HEK293 (cell line): ENCODE measurements around the gene HOXA6.

Experiments used
- BCL6B ChIP-seq: fragments of 450-650 bp; formaldehyde crosslinking; IDR thresholded peaks from 2 replicates; pipeline ENCODE4 v1.5.1; 2017; ENCODE audit warnings: missing biosample characterization, missing genetic modification characterization
- GFI1B ChIP-seq: fragments of 450-650 bp; formaldehyde crosslinking; IDR thresholded peaks from 2 replicates; pipeline ENCODE4 v1.5.1; 2016; ENCODE audit warnings: missing biosample characterization, missing genetic modification characterization
- MEIS1 ChIP-seq: sonication (generic); formaldehyde crosslinking; IDR thresholded peaks from 2 replicates; pipeline ENCODE4 v1.8.1; 2022; ENCODE audit warnings: missing genetic modification reagents, mild to moderate bottlenecking, borderline replicate concordance
- PBX3 ChIP-seq: sonication (generic); formaldehyde crosslinking; IDR thresholded peaks from 2 replicates; pipeline ENCODE4 v1.8.1; 2022; ENCODE audit warnings: mild to moderate bottlenecking, moderate library complexity, missing genetic modification reagents
- PRDM6 ChIP-seq: fragments of 450-650 bp; formaldehyde crosslinking; IDR thresholded peaks from 2 replicates; pipeline ENCODE4 v1.5.1; 2017; ENCODE audit warnings: missing biosample characterization, missing genetic modification characterization
- SCRT2 ChIP-seq: fragments of 450-650 bp; formaldehyde crosslinking; IDR thresholded peaks from 2 replicates; pipeline ENCODE4 v1.5.1; 2016; ENCODE audit warnings: missing biosample characterization, missing genetic modification characterization
- SETDB1 ChIP-seq: IDR thresholded peaks from one replicate; pipeline ENCODE4 v1.6.1; 2017; ENCODE audit warnings: mild to moderate bottlenecking, low read length, moderate library complexity, mixed read lengths; ENCODE audit not compliant: insufficient read length
- SP3 ChIP-seq: fragments of 450-650 bp; formaldehyde crosslinking; IDR thresholded peaks from 2 replicates; pipeline ENCODE4 v1.5.1; 2016; ENCODE audit warnings: missing biosample characterization, missing genetic modification characterization
- TRIM28 ChIP-seq: IDR thresholded peaks from 2 replicates; pipeline ENCODE4 v1.6.1; 2011; ENCODE audit warnings: low read length, control low read depth, borderline replicate concordance
- ZBTB21 ChIP-seq: fragments of 450-650 bp; formaldehyde crosslinking; IDR thresholded peaks from 2 replicates; pipeline ENCODE4 v1.5.1; 2017; ENCODE audit warnings: missing biosample characterization, missing genetic modification characterization
- ZBTB7A ChIP-seq: fragments of 450-650 bp; formaldehyde crosslinking; IDR thresholded peaks from 2 replicates; pipeline ENCODE4 v1.5.1; 2016; ENCODE audit warnings: low read depth, missing biosample characterization, missing genetic modification characterization
- ZFP37 ChIP-seq: fragments of 450-650 bp; formaldehyde crosslinking; IDR thresholded peaks from 2 replicates; pipeline ENCODE4 v1.5.1; 2016; ENCODE audit warnings: missing biosample characterization, missing genetic modification characterization
- ZNF133 ChIP-seq: fragments of 450-650 bp; formaldehyde crosslinking; IDR thresholded peaks from 2 replicates; pipeline ENCODE4 v1.5.1; 2016; ENCODE audit warnings: missing biosample characterization, missing genetic modification characterization
- ZNF155 ChIP-seq: fragments of 450-650 bp; formaldehyde crosslinking; IDR thresholded peaks from 2 replicates; pipeline ENCODE4 v1.5.1; 2016; ENCODE audit warnings: missing biosample characterization, missing genetic modification characterization
- ZNF18 ChIP-seq: fragments of 450-650 bp; formaldehyde crosslinking; IDR thresholded peaks from 2 replicates; pipeline ENCODE4 v1.5.1; 2016; ENCODE audit warnings: missing biosample characterization, missing genetic modification characterization
- ZNF211 ChIP-seq: fragments of 450-650 bp; formaldehyde crosslinking; IDR thresholded peaks from 2 replicates; pipeline ENCODE4 v1.5.1; 2016; ENCODE audit warnings: low read depth, missing biosample characterization, missing genetic modification characterization
- ZNF311 ChIP-seq: fragments of 450-650 bp; formaldehyde crosslinking; IDR thresholded peaks from 2 replicates; pipeline ENCODE4 v1.5.1; 2017; ENCODE audit warnings: missing biosample characterization, missing genetic modification characterization, borderline replicate concordance
- ZNF391 ChIP-seq: fragments of 450-650 bp; formaldehyde crosslinking; IDR thresholded peaks from 2 replicates; pipeline ENCODE4 v1.5.1; 2016; ENCODE audit warnings: low read depth, missing biosample characterization, missing genetic modification characterization, borderline replicate concordance
- ZNF449 ChIP-seq: fragments of 450-650 bp; formaldehyde crosslinking; IDR thresholded peaks from 2 replicates; pipeline ENCODE4 v1.5.1; 2017; ENCODE audit warnings: missing biosample characterization, mild to moderate bottlenecking, missing genetic modification characterization, moderate library complexity
- ZNF510 ChIP-seq: fragments of 450-650 bp; formaldehyde crosslinking; IDR thresholded peaks from 2 replicates; pipeline ENCODE4 v1.5.1; 2018; ENCODE audit warnings: mild to moderate bottlenecking, missing genetic modification characterization, missing biosample characterization; ENCODE audit not compliant: insufficient replicate concordance
- ZNF530 ChIP-seq: fragments of 450-650 bp; formaldehyde crosslinking; IDR thresholded peaks from 2 replicates; pipeline ENCODE4 v1.5.1; 2016; ENCODE audit warnings: low read depth, missing biosample characterization, missing genetic modification characterization
- ZNF571 ChIP-seq: fragments of 450-650 bp; formaldehyde crosslinking; IDR thresholded peaks from 2 replicates; pipeline ENCODE4 v1.5.0; 2017; ENCODE audit warnings: missing biosample characterization, missing genetic modification characterization
- ZNF621 ChIP-seq: fragments of 450-650 bp; formaldehyde crosslinking; IDR thresholded peaks from 2 replicates; pipeline ENCODE4 v1.5.1; 2017; ENCODE audit warnings: missing biosample characterization, missing genetic modification characterization
- ZNF624 ChIP-seq: fragments of 450-650 bp; formaldehyde crosslinking; IDR thresholded peaks from 2 replicates; pipeline ENCODE4 v1.5.1; 2017; ENCODE audit warnings: missing biosample characterization, missing genetic modification characterization
- ZNF629 ChIP-seq: fragments of 450-650 bp; formaldehyde crosslinking; IDR thresholded peaks from 2 replicates; pipeline ENCODE4 v1.5.1; 2017; ENCODE audit warnings: missing biosample characterization, missing genetic modification characterization
- ZNF645 ChIP-seq: fragments of 450-650 bp; formaldehyde crosslinking; IDR thresholded peaks from 2 replicates; pipeline ENCODE4; 2016; ENCODE audit warnings: missing biosample characterization, missing genetic modification characterization
- ZNF654 ChIP-seq: fragments of 450-650 bp; formaldehyde crosslinking; IDR thresholded peaks from 2 replicates; pipeline ENCODE4 v1.5.1; 2016; ENCODE audit warnings: low read depth, missing biosample characterization, missing genetic modification characterization
- ZNF692 ChIP-seq: fragments of 450-650 bp; formaldehyde crosslinking; IDR thresholded peaks from 2 replicates; pipeline ENCODE4 v1.5.1; 2016; ENCODE audit warnings: missing biosample characterization, missing genetic modification characterization
- ZNF785 ChIP-seq: fragments of 450-650 bp; formaldehyde crosslinking; IDR thresholded peaks from 2 replicates; pipeline ENCODE4 v1.5.1; 2016; ENCODE audit warnings: missing biosample characterization, missing genetic modification characterization
- ZNF792 ChIP-seq: fragments of 450-650 bp; formaldehyde crosslinking; IDR thresholded peaks from 2 replicates; pipeline ENCODE4 v1.5.1; 2016; ENCODE audit warnings: missing biosample characterization, missing genetic modification characterization
- ZSCAN30 ChIP-seq: fragments of 450-650 bp; IDR thresholded peaks from 2 replicates; pipeline ENCODE4 v1.5.1; 2018; ENCODE audit warnings: missing biosample characterization, mild to moderate bottlenecking, missing genetic modification characterization, moderate library complexity

The HOXA6 gene

GRCh38 chr7:27110186-27111031 lies 37.2 kb downstream of the HOXA6 start (continued):
- TF ChIP-seq ZNF645 (tag by site-specific recombination) (no peak), MEIS1 (no peak), ZFP37 (no peak), ZNF155 (tag by site-specific recombination) (no peak), ZNF692 (no peak), ZNF449 (tag by site-specific recombination) (peak; percentile 29; the same call in 1 of the 2 replicates), GFI1B (tag by site-specific recombination) (no peak), ZNF133 (tag by site-specific recombination) (no peak), SP3 (tag by site-specific recombination) (no peak), ZSCAN30 (tag by site-specific recombination) (no peak), ZNF792 (tag by site-specific recombination) (no peak), ZNF510 (no peak), PRDM6 (tag by site-specific recombination) (no peak), ZBTB7A (tag by site-specific recombination) (no peak), SETDB1 (no peak), SCRT2 (tag by site-specific recombination) (no peak), ZNF785 (tag by site-specific recombination) (no peak), ZNF18 (tag by site-specific recombination) (0 out of 2 replicates have a peak, but pooled peaks have one; percentile 26), ZNF211 (tag by site-specific recombination) (no peak), ZNF621 (tag by site-specific recombination) (no peak), ZNF391 (no peak), ZNF571 (no peak), ZBTB21 (tag by site-specific recombination) (no peak), PBX3 (CRISPR knock-in tag) (no peak), ZNF624 (no peak), ZNF311 (tag by site-specific recombination) (no peak), BCL6B (tag by site-specific recombination) (no peak), ZNF654 (tag by site-specific recombination) (no peak), ZNF629 (tag by site-specific recombination) (no peak), ZNF530 (tag by site-specific recombination) (no peak), TRIM28 (no peak)
